ENCODE results near the gene GLS. TPM values are rescaled to one million over a fixed set of nuclear protein-coding genes. Genes with fewer than 3 reads are reported as not detected.
"Not testable (repeated sequence)": the region's sequence is repeated elsewhere in the genome, so short reads cannot be mapped to it uniquely, and the experiment has no call there.

GLS gene
- polyA plus RNA-seq (ENCODE audit: insufficient read length), result 51.8 TPM

DNA sequence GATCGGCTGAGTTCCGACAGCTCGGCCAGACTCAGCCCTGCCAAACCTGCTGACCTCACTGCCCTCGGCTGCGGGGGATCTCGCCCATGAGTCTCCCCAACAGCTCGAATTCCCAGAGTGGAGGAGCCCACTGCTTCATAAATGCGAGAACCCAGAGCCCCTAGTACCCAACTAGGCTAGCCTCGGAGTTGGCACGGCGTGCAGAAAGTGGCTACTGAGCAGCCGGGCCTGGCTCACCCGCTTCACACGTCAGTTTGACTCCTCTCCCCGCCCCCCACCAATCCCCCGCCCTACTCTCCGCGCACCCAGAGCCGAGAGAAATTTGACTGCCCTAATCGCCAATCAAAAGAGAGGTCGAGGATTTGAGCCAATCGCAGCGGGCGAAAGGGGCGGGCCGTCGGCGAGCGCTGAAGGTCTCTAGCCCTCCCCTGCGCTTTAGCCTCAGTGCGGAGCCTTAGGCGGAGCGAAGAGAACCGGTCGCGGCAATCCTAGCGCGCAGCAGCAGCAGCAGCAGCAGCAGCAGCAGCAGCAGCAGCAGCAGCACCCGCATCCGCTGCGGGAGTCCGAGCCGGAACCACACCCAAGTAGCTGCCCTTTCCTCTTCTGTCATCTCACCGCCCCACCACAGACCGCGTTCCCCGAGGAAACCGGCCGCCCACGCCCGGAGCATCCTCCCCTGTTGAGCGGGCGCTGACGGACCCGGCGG is at the start of gene GLS:
Gene GLS, plus strand, starts transcription at position 444 of the 706 bp plus-strand sequence. CDS start 264 bp downstream, outside the sequence.
- peak; percentile 91 for DNase-seq (ENCODE audit: low read depth)

GRCh38 chr2:190831941-190832340 is 48.7 kb upstream of the GLS start:
- DNase-seq (ENCODE audit: low read depth), result no peak

- DNase-seq (ENCODE audit: low read depth), result no peak
These were observed 45.8 kb upstream of the GLS start for GRCh38 chr2:190834890-190835208.

GRCh38 chr2:190835303-190835930 is 45.2 kb upstream of the GLS start:
- DNase-seq (ENCODE audit: low read depth), result no peak

GRCh38 chr2:190836767-190837166 is 43.9 kb upstream of the GLS start:
- DNase-seq (ENCODE audit: low read depth), result no peak

DNA sequence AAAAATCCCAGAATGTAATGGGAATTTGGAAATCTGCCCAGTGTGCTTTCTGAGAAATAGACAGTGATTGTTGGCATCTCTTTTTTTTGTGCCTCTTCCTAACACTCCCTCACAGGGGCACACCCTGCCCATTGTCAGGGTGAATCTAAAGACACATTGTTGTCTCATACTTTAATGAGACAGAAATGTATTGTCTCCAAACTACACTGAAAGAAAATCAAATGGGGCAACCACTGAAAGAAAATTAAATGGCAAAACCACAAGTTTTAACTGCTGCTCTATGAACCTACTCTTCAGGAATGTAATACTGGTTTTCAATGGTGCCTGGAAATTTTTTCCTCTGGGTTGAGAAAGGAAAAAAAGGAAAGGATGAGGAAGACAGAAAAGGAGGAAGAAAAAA is 43.2 kb upstream of the GLS start:
- no peak for DNase-seq (ENCODE audit: low read depth)

GRCh38 chr2:190837952-190838361 is 42.7 kb upstream of the GLS start:
- DNase-seq (ENCODE audit: low read depth), result no peak

GRCh38 chr2:190838492-190838910 is 42.1 kb upstream of the GLS start:
- DNase-seq (ENCODE audit: low read depth), result no peak

GRCh38 chr2:190840569-190841172 is 40.0 kb upstream of the GLS start:
- no peak for DNase-seq (ENCODE audit: low read depth)

- no peak for DNase-seq (ENCODE audit: low read depth)
These were observed 38.7 kb upstream of the GLS start for GRCh38 chr2:190841707-190842505.

DNA sequence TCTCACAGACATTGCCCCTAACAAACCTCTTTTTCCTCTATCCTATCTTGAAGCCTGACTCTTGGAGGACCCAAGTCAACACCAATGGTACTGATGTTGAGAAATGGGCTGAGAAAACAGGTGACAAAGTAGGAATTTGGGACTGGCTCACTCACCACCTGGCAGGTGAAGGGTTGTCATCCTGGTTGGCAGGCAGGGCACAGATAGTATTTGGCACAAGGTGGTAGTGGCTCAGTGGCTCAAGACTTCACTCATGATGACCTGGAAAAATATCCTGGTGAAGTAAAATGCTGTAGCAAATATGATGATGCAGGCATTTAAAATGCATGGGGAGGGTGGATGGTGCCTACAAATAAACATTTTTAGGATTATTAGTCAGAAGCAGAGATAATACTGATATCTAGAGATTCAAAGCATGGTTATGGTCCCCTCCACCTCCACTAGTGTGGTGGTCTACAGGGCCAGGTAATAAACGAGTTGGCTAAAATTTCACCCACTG is 38.0 kb upstream of the GLS start:
- no peak for DNase-seq (ENCODE audit: low read depth)

DNA sequence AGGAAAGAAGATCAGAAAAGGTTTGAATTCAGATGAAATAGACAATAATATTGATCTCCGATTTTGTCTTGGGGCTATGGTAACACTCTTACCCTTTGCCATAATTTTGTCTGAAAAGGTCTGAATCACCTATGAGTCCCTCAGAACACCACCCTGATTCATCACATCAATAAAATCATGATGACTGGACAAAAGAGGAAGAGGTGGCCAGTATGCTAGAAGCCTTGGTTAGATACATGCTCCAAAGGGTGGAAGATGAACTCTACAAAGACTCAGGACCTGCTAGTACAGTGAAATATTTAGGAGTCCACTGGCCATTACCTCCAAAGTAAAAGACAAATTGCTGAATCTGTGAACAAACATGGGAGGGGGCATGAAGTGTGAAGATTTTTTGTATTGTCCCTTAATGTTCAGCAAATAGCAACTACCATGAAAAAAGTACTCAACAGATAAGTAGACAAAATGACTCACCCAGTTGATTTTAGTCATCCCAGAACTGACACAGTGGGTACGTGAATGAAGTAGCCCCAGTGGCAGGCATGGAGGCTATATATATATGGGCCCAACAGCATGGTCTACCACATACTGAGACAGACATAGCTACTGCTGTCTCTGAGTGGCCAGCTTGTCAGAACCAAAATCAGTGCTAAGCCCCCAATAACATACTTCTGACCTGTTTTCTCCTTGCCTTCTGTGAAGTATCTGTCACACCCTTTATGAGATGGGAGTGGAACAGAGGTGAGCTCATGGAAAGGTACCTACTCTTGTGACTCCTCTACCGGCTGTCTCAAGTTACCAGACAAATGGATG is 36.5 kb upstream of the GLS start:
- DNase-seq (ENCODE audit: low read depth), result no peak

GRCh38 chr2:190844700-190845401 is 35.8 kb upstream of the GLS start:
- no peak for DNase-seq (ENCODE audit: low read depth)

- no peak for DNase-seq (ENCODE audit: low read depth)
These were observed 33.9 kb upstream of the GLS start for GRCh38 chr2:190846746-190847145.

- no peak for DNase-seq (ENCODE audit: low read depth)
These were observed 33.0 kb upstream of the GLS start for GRCh38 chr2:190847504-190848081.

- DNase-seq (ENCODE audit: low read depth), result no peak
These were observed 30.8 kb upstream of the GLS start for GRCh38 chr2:190849774-190850173.

GRCh38 chr2:190853022-190853421 is 27.6 kb upstream of the GLS start:
- DNase-seq (ENCODE audit: low read depth), result not testable (repeated sequence)

DNA sequence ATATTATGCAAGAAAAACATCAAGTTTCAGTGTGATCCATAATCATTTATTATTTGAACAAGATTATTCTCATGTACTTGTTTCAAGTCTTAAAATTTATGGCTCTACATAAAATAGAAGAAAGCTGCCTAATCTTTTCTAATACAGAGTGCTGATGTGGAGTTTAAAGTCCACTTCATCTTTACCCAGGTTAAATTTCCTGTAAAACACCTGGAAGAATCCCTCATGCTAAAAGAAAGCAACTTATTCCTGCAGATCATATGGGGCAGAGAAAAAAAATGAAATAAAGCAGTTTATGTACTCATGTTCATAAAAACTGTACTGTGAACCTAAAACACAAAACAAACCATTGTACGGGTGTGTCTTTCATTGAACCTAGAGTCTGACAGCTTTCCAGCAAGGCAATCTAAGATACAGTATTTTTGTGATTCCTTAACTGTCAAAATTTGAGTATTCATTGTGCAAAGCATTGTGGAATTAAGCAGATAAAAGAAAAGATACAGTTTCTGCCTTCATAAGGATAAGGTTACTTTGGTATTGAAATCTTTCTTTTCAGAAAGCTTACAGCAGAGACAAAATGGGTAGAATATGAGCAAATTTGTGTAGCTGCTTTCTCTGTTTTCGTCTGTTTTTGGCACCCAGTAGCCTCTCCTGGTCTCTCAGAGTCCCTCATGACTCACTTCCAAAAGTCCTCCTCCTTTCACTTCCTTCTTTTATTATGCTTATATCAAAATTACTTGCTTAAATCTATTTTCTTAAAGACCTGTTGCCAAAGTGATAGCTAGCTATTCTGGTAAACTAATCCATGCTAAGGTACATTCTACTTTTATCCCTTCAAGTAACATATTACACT is 26.9 kb upstream of the GLS start:
- DNase-seq (ENCODE audit: low read depth), result no peak

DNA sequence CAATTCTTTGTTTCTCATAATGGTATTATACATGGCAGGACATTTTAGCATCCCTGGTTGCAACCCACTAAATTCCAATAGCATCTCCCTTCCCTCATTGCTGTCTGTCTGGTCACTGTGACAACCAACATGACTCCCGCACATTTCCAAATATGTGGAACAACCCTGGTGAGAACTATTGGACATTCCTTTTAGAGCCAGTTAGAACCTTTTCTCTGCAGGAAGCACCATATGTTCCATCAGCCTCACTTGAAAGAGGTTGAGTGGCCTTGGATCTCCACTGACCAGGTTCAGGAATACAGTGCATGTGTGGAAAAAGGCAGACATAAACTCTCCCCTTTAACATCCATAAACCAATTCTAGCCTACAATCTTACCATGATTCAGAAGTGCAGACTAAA is 25.9 kb upstream of the GLS start:
- DNase-seq (ENCODE audit: low read depth), result no peak

Data from forelimb muscle (tissue), 1 donor.